ENCODE measurements around the gene GPR55.

DNA sequence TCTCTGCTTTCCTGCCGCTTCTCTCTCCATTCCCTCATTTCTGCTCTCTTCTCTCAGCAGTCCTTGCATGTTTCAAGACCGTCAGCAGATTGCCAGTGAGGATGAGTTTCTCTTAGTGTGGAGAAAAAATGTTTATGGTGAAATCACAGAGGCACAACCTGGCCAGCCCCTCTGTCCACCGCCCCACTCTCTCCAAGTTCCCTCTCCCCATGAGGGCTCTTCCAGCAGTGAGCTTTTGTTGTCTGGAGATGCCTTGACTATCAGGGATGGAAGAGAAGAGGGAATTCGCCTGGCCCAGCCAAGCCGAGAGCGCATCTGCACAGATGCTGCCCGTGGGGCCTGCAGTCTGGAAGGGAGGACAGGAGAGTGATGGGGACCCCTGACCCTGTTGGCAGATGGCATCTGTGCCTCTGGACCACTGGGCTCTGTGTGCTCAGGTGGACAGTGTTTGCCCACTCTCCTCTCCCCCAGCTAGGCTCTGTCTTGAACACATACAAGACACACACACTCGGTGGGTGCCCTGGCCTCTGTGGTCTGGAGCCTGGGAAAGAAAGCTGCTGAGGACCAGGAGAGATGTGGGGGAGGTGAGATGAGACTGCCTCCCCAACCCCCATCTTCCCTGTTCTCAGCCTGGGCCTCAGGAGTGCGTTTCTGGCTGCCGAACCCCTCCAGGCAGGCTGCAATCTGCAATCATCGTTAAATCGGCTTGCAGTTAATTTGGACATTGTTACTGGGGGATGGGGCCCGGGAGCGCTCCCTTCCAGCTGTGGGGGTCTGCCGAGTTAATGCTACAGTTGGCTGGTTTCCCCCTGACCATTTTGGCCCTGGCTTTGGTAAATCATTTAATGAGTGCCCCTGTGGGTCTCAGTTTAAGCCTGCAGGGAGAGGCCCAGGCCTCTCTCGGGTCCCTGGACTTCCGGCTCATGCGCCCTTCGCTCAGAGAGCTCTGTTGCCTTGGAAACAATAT, 55.8 kb downstream of the GPR55 start:
- TF ChIP-seq CTCF (IDR thresholded peaks at IDR 0.05) (no peak), ZFX (IDR thresholded peaks at IDR 0.05; ENCODE audit: borderline replicate concordance) (no peak)

All from 22Rv1 (cell line).